Loucy (cell line): ENCODE measurements around the gene RNF141.

ENCODE experiments used
- H2AFZ ChIP-seq: fragments of 200-600 bp; sonication (generic); 2 replicates; pipeline ENCODE4 v1.6.0; 2016; ENCODE audit warnings: antibody characterized with exemption, mild to moderate bottlenecking, low read length, moderate library complexity
- H3F3A ChIP-seq: fragments of 200-600 bp; 2 replicates; pipeline ENCODE4 v1.6.0; 2016; ENCODE audit warnings: antibody characterized with exemption, low read depth, mild to moderate bottlenecking
- H3K27me3 ChIP-seq: fragments of 200-600 bp; sonication (generic); 2 replicates; pipeline ENCODE4 v1.6.1; 2014; ENCODE audit warnings: low read length, mild to moderate bottlenecking; ENCODE audit not compliant: insufficient read depth, poor library complexity, severe bottlenecking
- H3K36me3 ChIP-seq: fragments of 200-600 bp; sonication (generic); 2 replicates; pipeline ENCODE4 v1.6.1; 2016; ENCODE audit warnings: low read length; ENCODE audit not compliant: insufficient read depth
- H3K4me1 ChIP-seq: fragments of 200-600 bp; sonication (generic); 2 replicates; pipeline ENCODE4 v1.5.1; 2014; ENCODE audit warnings: low read length, mild to moderate bottlenecking; ENCODE audit not compliant: insufficient read depth, poor library complexity, severe bottlenecking
- H3K4me2 ChIP-seq: fragments of 200-600 bp; sonication (generic); 2 replicates; pipeline ENCODE4 v1.6.0; 2014; ENCODE audit warnings: antibody characterized with exemption, low read length, low read depth, mild to moderate bottlenecking; ENCODE audit not compliant: poor library complexity, severe bottlenecking
- H3K4me3 ChIP-seq: fragments of 200-600 bp; sonication (generic); 2 replicates; pipeline ENCODE4 v1.5.1; 2014; ENCODE audit warnings: low read length, mild to moderate bottlenecking, mixed read lengths; ENCODE audit not compliant: poor library complexity, severe bottlenecking
- H3K79me2 ChIP-seq: fragments of 200-600 bp; sonication (generic); 2 replicates; pipeline ENCODE4 v1.6.1; 2014; ENCODE audit warnings: low read length; ENCODE audit not compliant: insufficient read depth
- H3K9ac ChIP-seq: fragments of 200-600 bp; sonication (generic); 2 replicates; pipeline ENCODE4 v1.6.0; 2014; ENCODE audit warnings: mild to moderate bottlenecking, low read depth, low read length, moderate library complexity; ENCODE audit not compliant: poor library complexity, severe bottlenecking
- H3K9me2 ChIP-seq: fragments of 200-600 bp; sonication (generic); replicated peaks from 2 replicates; pipeline ENCODE4 v1.6.1; 2016; ENCODE audit warnings: low read depth, low read length, mixed read lengths
- H3K9me3 ChIP-seq: fragments of 200-600 bp; sonication (generic); 2 replicates; pipeline ENCODE4 v1.6.1; 2014; ENCODE audit warnings: mild to moderate bottlenecking, antibody characterized with exemption, low read length, low read depth; ENCODE audit not compliant: insufficient read depth
- H4K20me1 ChIP-seq: fragments of 200-600 bp; sonication (generic); 2 replicates; pipeline ENCODE4 v1.6.0; 2014; ENCODE audit warnings: antibody characterized with exemption, low read length, mild to moderate bottlenecking; ENCODE audit not compliant: insufficient read depth, poor library complexity, severe bottlenecking
- EZH2phosphoT487 ChIP-seq: fragments of 200-600 bp; IDR thresholded peaks from 2 replicates; pipeline ENCODE4 v1.6.1; 2018; ENCODE audit warnings: antibody characterized with exemption, mild to moderate bottlenecking, moderate library complexity, borderline replicate concordance
- TF ChIP-seq, protein P1 (sequence below): fragments of 200-600 bp; sonication (generic); conservative IDR thresholded peaks from 2 replicates; pipeline ENCODE4 v1.5.1; 2014; ENCODE audit warnings: mild to moderate bottlenecking, antibody characterized with exemption, low read length

The RNF141 gene

GRCh38 chr11:10499452-10499851, 41.5 kb downstream of the RNF141 start:
- TF ChIP-seq, protein P1, sequence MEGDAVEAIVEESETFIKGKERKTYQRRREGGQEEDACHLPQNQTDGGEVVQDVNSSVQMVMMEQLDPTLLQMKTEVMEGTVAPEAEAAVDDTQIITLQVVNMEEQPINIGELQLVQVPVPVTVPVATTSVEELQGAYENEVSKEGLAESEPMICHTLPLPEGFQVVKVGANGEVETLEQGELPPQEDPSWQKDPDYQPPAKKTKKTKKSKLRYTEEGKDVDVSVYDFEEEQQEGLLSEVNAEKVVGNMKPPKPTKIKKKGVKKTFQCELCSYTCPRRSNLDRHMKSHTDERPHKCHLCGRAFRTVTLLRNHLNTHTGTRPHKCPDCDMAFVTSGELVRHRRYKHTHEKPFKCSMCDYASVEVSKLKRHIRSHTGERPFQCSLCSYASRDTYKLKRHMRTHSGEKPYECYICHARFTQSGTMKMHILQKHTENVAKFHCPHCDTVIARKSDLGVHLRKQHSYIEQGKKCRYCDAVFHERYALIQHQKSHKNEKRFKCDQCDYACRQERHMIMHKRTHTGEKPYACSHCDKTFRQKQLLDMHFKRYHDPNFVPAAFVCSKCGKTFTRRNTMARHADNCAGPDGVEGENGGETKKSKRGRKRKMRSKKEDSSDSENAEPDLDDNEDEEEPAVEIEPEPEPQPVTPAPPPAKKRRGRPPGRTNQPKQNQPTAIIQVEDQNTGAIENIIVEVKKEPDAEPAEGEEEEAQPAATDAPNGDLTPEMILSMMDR = no peak
- TF ChIP-seq EZH2phosphoT487 = no peak
- Histone ChIP-seq H3K9ac (no peak overlapping the region), H3F3A (no peaks in the 10 kb centered on the region), H3K27me3 (no peaks in the 10 kb centered on the region), H3K36me3 (peaks cover 99% of the 10 kb centered on the region), H3K4me1 (no peaks in the 10 kb centered on the region), H3K4me2 (no peak overlapping the region), H3K4me3 (no peak overlapping the region), H2AFZ (no peak overlapping the region), H3K79me2 (no peaks in the 10 kb centered on the region), H4K20me1 (no peaks in the 10 kb centered on the region), H3K9me3 (no peaks in the 10 kb centered on the region), H3K9me2 (no peaks in the 10 kb centered on the region)

DNA sequence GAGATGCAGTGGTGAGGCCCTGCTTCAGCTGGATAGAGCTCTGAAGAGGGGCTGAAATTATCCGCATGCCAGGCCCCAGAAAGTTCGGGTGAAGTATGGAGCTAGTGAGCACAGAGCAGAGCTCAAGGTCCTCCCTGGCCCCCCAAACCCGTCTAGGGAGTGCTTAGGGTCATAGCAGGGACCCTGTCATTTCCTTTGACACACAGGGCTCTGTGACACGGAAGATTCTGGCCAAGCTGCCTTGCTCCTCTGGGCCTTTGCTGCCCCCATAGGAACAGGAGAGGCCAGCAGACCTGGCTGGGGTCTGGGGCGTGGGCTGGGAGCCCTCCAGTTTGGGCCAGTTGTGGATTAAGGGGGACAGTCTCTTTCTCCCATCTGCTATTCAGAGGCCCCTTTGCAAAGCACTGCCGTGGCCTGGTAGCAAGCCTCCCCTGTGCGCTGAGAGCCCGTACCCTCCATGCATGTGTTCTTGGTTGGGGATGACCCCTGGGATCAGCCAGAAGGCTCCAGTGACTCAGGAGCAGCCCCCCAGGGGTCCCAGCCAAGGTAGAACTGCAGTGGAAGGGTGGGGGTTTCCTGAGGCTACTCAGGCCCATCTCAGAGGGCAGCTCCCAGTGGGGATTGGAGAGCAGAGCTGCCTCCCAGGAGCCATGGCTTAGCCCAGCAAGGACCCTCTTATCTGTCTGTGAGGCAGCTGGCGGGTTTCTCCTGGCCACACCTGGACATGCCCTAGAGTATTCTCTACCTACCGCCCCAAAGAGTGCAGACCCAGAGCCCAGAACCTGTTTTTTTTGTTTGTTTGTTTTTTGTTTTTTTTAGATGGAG, 42.3 kb downstream of the RNF141 start:
- TF ChIP-seq, protein P1 = no peak
- TF ChIP-seq EZH2phosphoT487 = no peak
- Histone ChIP-seq H3K9me3 (no peaks in the 10 kb centered on the region), H3K27me3 (no peaks in the 10 kb centered on the region), H3K79me2 (no peaks in the 10 kb centered on the region), H3K4me2 (no peak overlapping the region), H4K20me1 (no peaks in the 10 kb centered on the region), H3K4me1 (no peaks in the 10 kb centered on the region), H3K9me2 (no peaks in the 10 kb centered on the region), H2AFZ (no peak overlapping the region), H3K36me3 (peaks cover 99% of the 10 kb centered on the region), H3F3A (no peaks in the 10 kb centered on the region), H3K9ac (no peak overlapping the region), H3K4me3 (no peak overlapping the region)

DNA sequence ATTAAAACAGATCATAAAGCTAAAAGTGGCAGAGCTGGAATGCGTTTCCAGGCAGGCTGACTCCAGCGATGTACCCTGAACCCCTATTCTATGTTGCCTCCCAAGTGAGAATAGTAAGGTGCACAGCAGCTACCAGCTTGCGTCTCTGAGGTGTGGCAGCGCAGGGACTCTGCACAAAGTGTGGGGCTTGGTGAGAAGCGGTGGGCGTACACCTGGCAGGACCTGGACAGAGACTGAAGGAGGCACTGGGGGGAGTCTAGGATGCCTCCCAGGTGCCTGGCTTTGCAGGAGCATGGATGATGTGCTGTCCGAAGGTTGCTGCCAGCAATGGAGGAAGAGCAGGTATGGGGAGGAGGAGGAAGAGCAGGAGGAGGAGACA, 43.0 kb downstream of the RNF141 start:
- no peaks in the 10 kb centered on the region for H3K27me3 ChIP-seq
- no peaks in the 10 kb centered on the region for H3K9me2 ChIP-seq
- H2AFZ ChIP-seq = no peak overlapping the region
- no peak for TF ChIP-seq EZH2phosphoT487
- TF ChIP-seq, protein P1 = no peak
- H3K4me1 ChIP-seq = no peaks in the 10 kb centered on the region
- H3K4me2 ChIP-seq = no peak overlapping the region
- H4K20me1 ChIP-seq = no peaks in the 10 kb centered on the region
- H3K79me2 ChIP-seq = no peaks in the 10 kb centered on the region
- H3K9ac ChIP-seq = no peak overlapping the region
- H3K4me3 ChIP-seq = no peak overlapping the region
- H3K9me3 ChIP-seq = no peaks in the 10 kb centered on the region
- no peaks in the 10 kb centered on the region for H3F3A ChIP-seq
- H3K36me3 ChIP-seq = peaks cover 99% of the 10 kb centered on the region
